PC-3 (cell line): ENCODE measurements around the gene ACVR1. TPM values are rescaled to one million over a fixed set of nuclear protein-coding genes. Genes with fewer than 3 reads are reported as not detected.

Experiments used
- ATAC-seq: fragments of 200-7000 bp; cut with Tn5 transposase; 2 replicates; pipeline ENCODE4 v1.9.1; 2020; ENCODE audit warnings: mild to moderate bottlenecking, moderate library complexity
- BruUV-seq: library from RNA; stranded (reverse); fragments of 400-500 nt; replicated peaks from 2 replicates; lab custom pipeline; 2021; lab: Mats Ljungman, UMichigan
- CTCF ChIA-PET: fragments of 300-600 bp; sonication (Branson Sonifier 250); formaldehyde crosslinking; loops from one replicate; lab custom pipeline; 2022; ENCODE audit warnings: antibody characterized with exemption; lab: Charles Lee
- POLR2A ChIA-PET: fragments of 300-600 bp; sonication (Branson Sonifier 250); formaldehyde crosslinking; loops from one replicate; lab custom pipeline; 2022; ENCODE audit warnings: antibody characterized with exemption; ENCODE audit not compliant: unreplicated experiment; lab: Charles Lee
- DNase-seq: peaks from one replicate; pipeline ENCODE4 v3.0.0-alpha.2; 2015
- H2AFZ ChIP-seq: fragments of 300-600 bp; sonication (generic); 2 replicates; pipeline ENCODE4 v1.6.0; 2016; ENCODE audit warnings: antibody characterized with exemption, low read length
- H3F3A ChIP-seq: fragments of 300-600 bp; sonication (generic); one replicate; pipeline ENCODE4 v1.6.0; 2017; ENCODE audit warnings: antibody characterized with exemption, low read length, control low read depth, mild to moderate bottlenecking; ENCODE audit not compliant: unreplicated experiment
- H3K27ac ChIP-seq: fragments of 300-600 bp; sonication (generic); 2 replicates; pipeline ENCODE4 v1.5.1; 2016; ENCODE audit warnings: mild to moderate bottlenecking, low read length
- H3K27me3 ChIP-seq: fragments of 300-600 bp; sonication (generic); 2 replicates; pipeline ENCODE4 v1.6.1; 2016; ENCODE audit warnings: low read length, mixed read lengths
- H3K36me3 ChIP-seq: fragments of 300-600 bp; sonication (generic); 2 replicates; pipeline ENCODE4 v1.6.1; 2016; ENCODE audit warnings: low read depth, mixed run types, low read length, mixed read lengths
- H3K4me1 ChIP-seq: fragments of 300-600 bp; sonication (generic); 2 replicates; pipeline ENCODE4 v1.5.1; 2016; ENCODE audit warnings: low read length; ENCODE audit not compliant: insufficient read depth
- H3K4me2 ChIP-seq: fragments of 300-600 bp; sonication (generic); 2 replicates; pipeline ENCODE4 v1.6.0; 2016; ENCODE audit warnings: low read length
- H3K4me3 ChIP-seq: fragments of 300-600 bp; sonication (generic); 2 replicates; pipeline ENCODE4 v1.5.1; 2016; ENCODE audit warnings: mild to moderate bottlenecking, low read length, mixed read lengths
- H3K79me2 ChIP-seq: fragments of 300-600 bp; sonication (generic); 2 replicates; pipeline ENCODE4 v1.6.1; 2017; ENCODE audit warnings: low read length, mixed read lengths
- H3K9ac ChIP-seq: fragments of 300-600 bp; sonication (generic); 2 replicates; pipeline ENCODE4 v1.6.0; 2016; ENCODE audit warnings: mild to moderate bottlenecking, low read length
- H3K9me2 ChIP-seq: fragments of 300-600 bp; sonication (generic); replicated peaks from 2 replicates; pipeline ENCODE4 v1.6.1; 2016; ENCODE audit warnings: mixed run types, low read length, mixed read lengths
- H3K9me3 ChIP-seq: fragments of 300-600 bp; sonication (generic); 2 replicates; pipeline ENCODE4 v1.6.1; 2016; ENCODE audit warnings: low read length, mixed read lengths
- H4K20me1 ChIP-seq: fragments of 300-600 bp; sonication (generic); 2 replicates; pipeline ENCODE4 v1.6.1; 2016; ENCODE audit warnings: low read length, mixed read lengths
- EZH2 ChIP-seq: fragments of 300-600 bp; sonication (generic); IDR thresholded peaks from one replicate; pipeline ENCODE4 v1.6.1; 2017; ENCODE audit warnings: antibody characterized with exemption, mild to moderate bottlenecking, low read length; ENCODE audit not compliant: unreplicated experiment
- EZH2phosphoT487 ChIP-seq: fragments of 300-600 bp; sonication (generic); IDR thresholded peaks from 2 replicates; pipeline ENCODE4 v1.6.1; 2018; ENCODE audit warnings: mild to moderate bottlenecking, antibody characterized with exemption, low read length, borderline replicate concordance
- intact Hi-C: fragments of 100-400 bp; cut with micrococcal nuclease; formaldehyde crosslinking; loops from 2 replicates; pipeline ENCODE4 v1.9.0; 2023
- total RNA-seq: library from RNA; depleted of rRNA; stranded (reverse); fragments of >200 nt; gene quantifications from 2 replicates; pipeline ENCODE4 v1.2.3, GENCODE V29; 2014
- TF ChIP-seq, protein P1 (sequence below): fragments of 300-600 bp; sonication (generic); conservative IDR thresholded peaks from 2 replicates; pipeline ENCODE4 v1.5.1; 2017; ENCODE audit warnings: antibody characterized with exemption, low read depth, mild to moderate bottlenecking, low read length

Gene ACVR1
- total RNA-seq, 1 experiment from 2014 or later, result 6.7 TPM

GRCh38 chr2:157911750-157912149 is 35.6 kb upstream of the ACVR1 start:
- Histone ChIP-seq H3K9me2 (no peaks in the 10 kb centered on the region), H3K27me3 (no peaks in the 10 kb centered on the region), H3K79me2 (no peaks in the 10 kb centered on the region), H4K20me1 (no peaks in the 10 kb centered on the region), H3K4me2 (no peak overlapping the region), H3K4me3 (no peak overlapping the region), H3K36me3 (no peaks in the 10 kb centered on the region), H3K9me3 (no peaks in the 10 kb centered on the region), H3K27ac (no peak overlapping the region), H3K4me1 (no peaks in the 10 kb centered on the region), H3K9ac (no peak overlapping the region), H3F3A (no peaks in the 10 kb centered on the region), H2AFZ (no peak overlapping the region)
- DNase-seq, result no peak
- ATAC-seq, result no peak
- POLR2A ChIA-PET, result no interaction called here
- TF ChIP-seq EZH2phosphoT487 (no peak), EZH2 (no peak)
- TF ChIP-seq, protein P1, sequence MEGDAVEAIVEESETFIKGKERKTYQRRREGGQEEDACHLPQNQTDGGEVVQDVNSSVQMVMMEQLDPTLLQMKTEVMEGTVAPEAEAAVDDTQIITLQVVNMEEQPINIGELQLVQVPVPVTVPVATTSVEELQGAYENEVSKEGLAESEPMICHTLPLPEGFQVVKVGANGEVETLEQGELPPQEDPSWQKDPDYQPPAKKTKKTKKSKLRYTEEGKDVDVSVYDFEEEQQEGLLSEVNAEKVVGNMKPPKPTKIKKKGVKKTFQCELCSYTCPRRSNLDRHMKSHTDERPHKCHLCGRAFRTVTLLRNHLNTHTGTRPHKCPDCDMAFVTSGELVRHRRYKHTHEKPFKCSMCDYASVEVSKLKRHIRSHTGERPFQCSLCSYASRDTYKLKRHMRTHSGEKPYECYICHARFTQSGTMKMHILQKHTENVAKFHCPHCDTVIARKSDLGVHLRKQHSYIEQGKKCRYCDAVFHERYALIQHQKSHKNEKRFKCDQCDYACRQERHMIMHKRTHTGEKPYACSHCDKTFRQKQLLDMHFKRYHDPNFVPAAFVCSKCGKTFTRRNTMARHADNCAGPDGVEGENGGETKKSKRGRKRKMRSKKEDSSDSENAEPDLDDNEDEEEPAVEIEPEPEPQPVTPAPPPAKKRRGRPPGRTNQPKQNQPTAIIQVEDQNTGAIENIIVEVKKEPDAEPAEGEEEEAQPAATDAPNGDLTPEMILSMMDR, result no peak
- intact Hi-C loops, result no loop called here
- no TSS peak for BruUV-seq
- CTCF ChIA-PET, result no interaction called here

DNA sequence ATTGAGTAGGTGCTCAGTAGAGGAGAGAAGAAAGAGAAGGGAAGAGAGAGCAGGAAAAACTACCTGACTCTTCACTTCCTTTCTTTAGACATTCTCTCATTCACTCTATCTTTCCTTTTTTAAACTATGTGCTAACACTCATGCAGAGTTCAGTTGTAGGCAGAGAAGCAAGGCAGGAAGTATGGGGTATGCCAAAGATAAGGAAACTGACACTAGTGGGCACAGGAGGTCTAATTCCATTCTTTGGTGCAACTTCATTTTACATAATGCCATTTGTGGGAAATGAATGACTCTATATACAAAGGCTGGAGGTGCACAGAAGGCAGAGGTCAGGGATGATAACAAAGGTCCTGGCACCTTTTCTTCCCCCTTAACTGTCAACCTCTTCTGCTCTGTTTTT is 35.1 kb upstream of the ACVR1 start:
- H3K36me3 ChIP-seq, result no peaks in the 10 kb centered on the region
- intact Hi-C loops, result no loop called here
- no peaks in the 10 kb centered on the region for H3F3A ChIP-seq
- DNase-seq (no peak), ATAC-seq (no peak)
- ChIA-PET POLR2A (no interaction called here), CTCF (no interaction called here)
- H3K9ac ChIP-seq, result no peak overlapping the region
- no peak overlapping the region for H2AFZ ChIP-seq
- no peak overlapping the region for H3K4me2 ChIP-seq
- BruUV-seq, result no TSS peak
- H3K27me3 ChIP-seq, result no peaks in the 10 kb centered on the region
- H3K27ac ChIP-seq, result no peak overlapping the region
- TF ChIP-seq, protein P1, result no peak
- TF ChIP-seq EZH2phosphoT487 (no peak), EZH2 (no peak)
- H3K79me2 ChIP-seq, result no peaks in the 10 kb centered on the region
- no peaks in the 10 kb centered on the region for H3K9me3 ChIP-seq
- H3K4me1 ChIP-seq, result no peaks in the 10 kb centered on the region
- H4K20me1 ChIP-seq, result no peaks in the 10 kb centered on the region
- no peaks in the 10 kb centered on the region for H3K9me2 ChIP-seq
- H3K4me3 ChIP-seq, result no peak overlapping the region

DNA sequence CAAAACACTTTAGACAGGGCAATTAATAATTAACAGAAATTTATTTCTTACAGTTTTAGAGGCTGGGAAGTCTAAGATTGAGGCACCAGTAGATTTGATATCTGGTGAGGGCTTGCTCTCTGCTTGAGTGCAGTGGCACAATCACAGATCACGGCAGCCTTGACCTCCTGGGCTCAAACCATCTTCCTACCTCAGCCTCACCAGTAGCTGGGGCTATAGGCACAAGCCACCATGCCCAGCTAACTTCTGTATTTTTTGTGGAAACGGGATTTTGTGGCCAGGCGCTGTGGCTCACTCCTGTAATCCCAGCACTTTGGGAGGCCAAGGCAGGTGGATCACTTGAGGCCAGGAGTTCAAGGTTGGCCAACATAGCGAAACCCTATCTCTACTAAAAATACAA is 29.0 kb upstream of the ACVR1 start:
- intact Hi-C loops, result no loop called here
- H3K9ac ChIP-seq, result no peak overlapping the region
- no peak overlapping the region for H3K27ac ChIP-seq
- no peak for ATAC-seq
- ChIA-PET CTCF (no interaction called here), POLR2A (no interaction called here)
- H3K36me3 ChIP-seq, result no peaks in the 10 kb centered on the region
- H2AFZ ChIP-seq, result no peak overlapping the region
- no peak for TF ChIP-seq EZH2phosphoT487
- no peak for TF ChIP-seq EZH2
- TF ChIP-seq, protein P1, result no peak
- H3K9me2 ChIP-seq, result no peaks in the 10 kb centered on the region
- no peak for DNase-seq
- H3K4me3 ChIP-seq, result no peak overlapping the region
- BruUV-seq, result no TSS peak
- H3F3A ChIP-seq, result no peaks in the 10 kb centered on the region
- no peaks in the 10 kb centered on the region for H3K4me1 ChIP-seq
- no peaks in the 10 kb centered on the region for H3K27me3 ChIP-seq
- H3K9me3 ChIP-seq, result no peaks in the 10 kb centered on the region
- no peak overlapping the region for H3K4me2 ChIP-seq
- H3K79me2 ChIP-seq, result no peaks in the 10 kb centered on the region
- H4K20me1 ChIP-seq, result no peaks in the 10 kb centered on the region
